A549 (cell line): ENCODE results near the gene PRF1.
"Not testable (repeated sequence)": the region's sequence is repeated elsewhere in the genome, so short reads cannot be mapped to it uniquely, and the experiment has no call there.

ENCODE experiments used
- CEBPB ChIP-seq, 2 experiments: fragments of >200 bp in 1 of 2; sonication (Bioruptor Twin) in 1 of 2; formaldehyde crosslinking in 1 of 2; IDR thresholded peaks; 2 replicates each; pipeline ENCODE4 v1.6.1; 2012 to 2016
- CTCF ChIP-seq: fragments of >200 bp; sonication (Bioruptor Twin); formaldehyde crosslinking; IDR thresholded peaks from 3 replicates; pipeline ENCODE4 v1.5.1; 2016
- EP300 ChIP-seq, 2 experiments: fragments of >200 bp; sonication (Bioruptor Twin); formaldehyde crosslinking; IDR thresholded peaks; 2 replicates in 1 of 2; 3 replicates in 1 of 2; pipeline ENCODE4 v1.6.1; 2016 to 2017
- JUNB ChIP-seq: fragments of >200 bp; sonication (Bioruptor Twin); formaldehyde crosslinking; IDR thresholded peaks from 2 replicates; pipeline ENCODE4 v1.6.1; 2016
- MAFK ChIP-seq: fragments of 450-650 bp; IDR thresholded peaks from 2 replicates; pipeline ENCODE4 v1.6.1; 2014; ENCODE audit not compliant: partially characterized antibody
- MYC ChIP-seq: IDR thresholded peaks from 2 replicates; pipeline ENCODE4 v1.6.1; 2012; ENCODE audit warnings: mild to moderate bottlenecking, inconsistent platforms, low read length, improper control_type of control experiment, borderline replicate concordance
- PHF8 ChIP-seq: fragments of 200-600 bp; sonication (generic); IDR thresholded peaks from 2 replicates; pipeline ENCODE4 v1.6.1; 2016; ENCODE audit warnings: low read depth, mild to moderate bottlenecking, antibody characterized with exemption, moderate library complexity, borderline replicate concordance
- POLR2A ChIP-seq: IDR thresholded peaks from 2 replicates; pipeline ENCODE4 v1.6.1; 2012; ENCODE audit warnings: mild to moderate bottlenecking, low read length
- POLR2AphosphoS2 ChIP-seq: conservative IDR thresholded peaks from 2 replicates; pipeline ENCODE4 v1.6.1; 2012; ENCODE audit warnings: low read length, improper control_type of control experiment, inconsistent platforms
- RAD21 ChIP-seq, 2 experiments: fragments of >200 bp in 1 of 2; sonication (Bioruptor Twin) in 1 of 2; formaldehyde crosslinking in 1 of 2; IDR thresholded peaks in 1 of 2; conservative IDR thresholded peaks in 1 of 2; 2 replicates in 1 of 2; 3 replicates in 1 of 2; pipeline ENCODE4 v1.6.1; 2012 to 2018; ENCODE audit warnings: inconsistent platforms in 1 of 2
- ZNF302 ChIP-seq: fragments of 250-450 bp; sonication (Bioruptor Pico); IDR thresholded peaks from 2 replicates; pipeline ENCODE4 v1.9.0; 2021; ENCODE audit warnings: inconsistent platforms, mild to moderate bottlenecking, moderate library complexity
- ZSCAN20 ChIP-seq: fragments of 250-450 bp; sonication (Bioruptor Pico); IDR thresholded peaks from 2 replicates; pipeline ENCODE4 v1.8.0; 2022; ENCODE audit warnings: mild to moderate bottlenecking, moderate library complexity
- TF ChIP-seq, protein P1 (sequence below): fragments of 450-650 bp; IDR thresholded peaks from 2 replicates; pipeline ENCODE4 v1.6.1; 2014; ENCODE audit warnings: antibody characterized with exemption
- TF ChIP-seq, protein P2 (sequence below): fragments of 200-600 bp; sonication (generic); IDR thresholded peaks from 2 replicates; pipeline ENCODE4 v1.6.1; 2016; ENCODE audit warnings: antibody characterized with exemption, mild to moderate bottlenecking, moderate library complexity

- TF ChIP-seq CTCF; ZNF302 (CRISPR knock-in tag); EP300 (IDR thresholded peaks at IDR 0.05); CEBPB (IDR thresholded peaks at IDR 0.05); ZSCAN20 (CRISPR knock-in tag); MYC; PHF8; MAFK; POLR2A; JUNB; RAD21 (conservative IDR thresholded peaks at IDR 0.05 in 1 of 2, IDR thresholded peaks at IDR 0.05 in 1 of 2); POLR2AphosphoS2: not testable (repeated sequence)
- TF ChIP-seq, protein P1, sequence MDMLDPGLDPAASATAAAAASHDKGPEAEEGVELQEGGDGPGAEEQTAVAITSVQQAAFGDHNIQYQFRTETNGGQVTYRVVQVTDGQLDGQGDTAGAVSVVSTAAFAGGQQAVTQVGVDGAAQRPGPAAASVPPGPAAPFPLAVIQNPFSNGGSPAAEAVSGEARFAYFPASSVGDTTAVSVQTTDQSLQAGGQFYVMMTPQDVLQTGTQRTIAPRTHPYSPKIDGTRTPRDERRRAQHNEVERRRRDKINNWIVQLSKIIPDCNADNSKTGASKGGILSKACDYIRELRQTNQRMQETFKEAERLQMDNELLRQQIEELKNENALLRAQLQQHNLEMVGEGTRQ, result not testable (repeated sequence)
- TF ChIP-seq, protein P2, sequence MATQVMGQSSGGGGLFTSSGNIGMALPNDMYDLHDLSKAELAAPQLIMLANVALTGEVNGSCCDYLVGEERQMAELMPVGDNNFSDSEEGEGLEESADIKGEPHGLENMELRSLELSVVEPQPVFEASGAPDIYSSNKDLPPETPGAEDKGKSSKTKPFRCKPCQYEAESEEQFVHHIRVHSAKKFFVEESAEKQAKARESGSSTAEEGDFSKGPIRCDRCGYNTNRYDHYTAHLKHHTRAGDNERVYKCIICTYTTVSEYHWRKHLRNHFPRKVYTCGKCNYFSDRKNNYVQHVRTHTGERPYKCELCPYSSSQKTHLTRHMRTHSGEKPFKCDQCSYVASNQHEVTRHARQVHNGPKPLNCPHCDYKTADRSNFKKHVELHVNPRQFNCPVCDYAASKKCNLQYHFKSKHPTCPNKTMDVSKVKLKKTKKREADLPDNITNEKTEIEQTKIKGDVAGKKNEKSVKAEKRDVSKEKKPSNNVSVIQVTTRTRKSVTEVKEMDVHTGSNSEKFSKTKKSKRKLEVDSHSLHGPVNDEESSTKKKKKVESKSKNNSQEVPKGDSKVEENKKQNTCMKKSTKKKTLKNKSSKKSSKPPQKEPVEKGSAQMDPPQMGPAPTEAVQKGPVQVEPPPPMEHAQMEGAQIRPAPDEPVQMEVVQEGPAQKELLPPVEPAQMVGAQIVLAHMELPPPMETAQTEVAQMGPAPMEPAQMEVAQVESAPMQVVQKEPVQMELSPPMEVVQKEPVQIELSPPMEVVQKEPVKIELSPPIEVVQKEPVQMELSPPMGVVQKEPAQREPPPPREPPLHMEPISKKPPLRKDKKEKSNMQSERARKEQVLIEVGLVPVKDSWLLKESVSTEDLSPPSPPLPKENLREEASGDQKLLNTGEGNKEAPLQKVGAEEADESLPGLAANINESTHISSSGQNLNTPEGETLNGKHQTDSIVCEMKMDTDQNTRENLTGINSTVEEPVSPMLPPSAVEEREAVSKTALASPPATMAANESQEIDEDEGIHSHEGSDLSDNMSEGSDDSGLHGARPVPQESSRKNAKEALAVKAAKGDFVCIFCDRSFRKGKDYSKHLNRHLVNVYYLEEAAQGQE, result not testable (repeated sequence)
These were observed 32.0 kb upstream of the PRF1 start for GRCh38 chr10:70634515-70634914.
